HG02610 (cell line): Measurements from ENCODE around the gene KCNJ3.

Experiments used
- ATAC-seq: cut with Tn5 transposase; IDR thresholded peaks from one replicate; pipeline ENCODE4 v1.9.1; 2021; ENCODE audit warnings: mild to moderate bottlenecking, moderate library complexity; ENCODE audit not compliant: unreplicated experiment

Gene KCNJ3

DNA sequence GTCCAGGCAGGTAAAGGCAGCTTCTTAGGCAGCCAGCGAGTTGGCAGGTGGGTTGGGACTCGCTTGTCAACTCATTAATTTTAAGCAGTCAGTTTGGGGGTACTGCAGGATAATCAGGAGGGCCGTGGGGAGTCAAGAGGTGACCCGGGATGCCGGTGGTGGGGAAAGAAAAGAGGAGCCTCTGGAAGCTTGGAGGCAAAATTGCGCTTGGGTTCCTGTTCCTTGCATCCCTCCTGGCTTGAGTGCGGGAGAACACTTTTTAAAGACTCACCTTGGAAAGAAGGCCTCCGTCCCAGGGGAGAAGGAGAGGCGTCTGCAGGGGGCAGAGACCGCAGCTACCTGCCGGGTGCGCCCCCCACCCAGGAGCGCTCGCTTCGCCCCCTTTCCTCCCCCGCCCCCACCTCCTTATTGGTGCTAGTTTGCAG, at the start of gene KCNJ3:
KCNJ3 (plus strand) TSS at position 400 of the 425 bp plus-strand sequence. CDS start 81 bp downstream, outside the sequence.
- no peak for ATAC-seq

DNA sequence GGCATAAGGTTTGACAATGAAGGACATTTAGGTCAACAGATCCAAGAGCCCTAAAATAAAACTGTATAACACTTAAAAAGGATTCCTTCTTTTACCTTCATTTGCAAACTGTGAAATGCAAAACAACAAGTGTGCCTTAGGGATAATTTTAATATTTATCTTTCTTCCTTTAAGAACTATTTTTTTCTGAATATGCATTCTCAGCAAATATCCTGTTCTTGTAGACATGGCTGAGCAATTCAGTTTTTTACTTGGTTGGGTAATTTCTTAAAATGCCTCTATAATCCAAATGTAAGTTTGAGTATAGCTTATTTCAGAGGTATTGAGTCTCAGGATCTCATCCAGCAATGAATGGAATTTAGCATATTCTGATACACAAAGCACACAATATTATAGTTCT, 43.0 kb upstream of the KCNJ3 start:
- ATAC-seq, result no peak

DNA sequence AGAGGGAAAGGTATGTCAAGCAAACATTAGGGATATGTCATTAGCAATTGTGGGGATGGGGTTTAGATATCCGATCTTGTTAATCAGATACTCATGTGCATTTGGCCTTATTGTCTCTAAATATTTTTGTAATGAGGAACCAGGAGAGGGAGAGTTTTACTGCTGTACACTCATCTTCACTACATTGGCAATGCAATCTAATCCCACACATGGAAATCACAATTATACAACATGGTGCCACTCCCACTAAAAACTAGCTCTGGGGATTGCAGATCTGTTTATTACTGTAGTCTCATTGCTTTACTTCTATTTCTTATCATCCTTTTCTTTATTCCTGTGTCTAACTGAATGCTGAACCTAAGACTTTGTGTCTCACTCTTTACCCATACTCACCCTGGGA, 39.6 kb upstream of the KCNJ3 start:
- ATAC-seq, result no peak

- ATAC-seq, result no peak
These were observed 34.2 kb upstream of the KCNJ3 start for GRCh38 chr2:154664248-154664647.

GRCh38 chr2:154670083-154670482, 28.4 kb upstream of the KCNJ3 start:
- no peak for ATAC-seq

GRCh38 chr2:154673694-154674093, 24.8 kb upstream of the KCNJ3 start:
- ATAC-seq, result no peak

GRCh38 chr2:154677401-154677800, 21.1 kb upstream of the KCNJ3 start:
- ATAC-seq, result no peak

DNA sequence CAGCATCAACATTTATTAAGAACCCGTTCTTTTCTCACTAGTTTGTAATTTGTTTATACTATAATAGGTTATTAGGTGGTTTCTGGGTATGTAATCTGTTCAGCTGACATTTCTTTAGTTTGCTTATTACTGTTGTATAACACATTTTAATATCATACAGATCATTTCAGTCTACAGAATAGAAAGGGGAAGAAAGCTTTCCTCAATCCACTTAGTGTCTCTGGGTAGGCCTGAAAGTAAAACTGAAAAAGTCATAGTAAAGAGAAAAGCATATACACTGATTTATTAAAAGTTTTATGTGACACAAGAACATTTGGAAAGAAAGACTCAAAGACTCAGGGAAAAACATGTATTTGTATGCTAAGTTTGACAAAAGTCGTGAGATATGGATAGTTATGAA, 16.8 kb upstream of the KCNJ3 start:
- ATAC-seq, result no peak

DNA sequence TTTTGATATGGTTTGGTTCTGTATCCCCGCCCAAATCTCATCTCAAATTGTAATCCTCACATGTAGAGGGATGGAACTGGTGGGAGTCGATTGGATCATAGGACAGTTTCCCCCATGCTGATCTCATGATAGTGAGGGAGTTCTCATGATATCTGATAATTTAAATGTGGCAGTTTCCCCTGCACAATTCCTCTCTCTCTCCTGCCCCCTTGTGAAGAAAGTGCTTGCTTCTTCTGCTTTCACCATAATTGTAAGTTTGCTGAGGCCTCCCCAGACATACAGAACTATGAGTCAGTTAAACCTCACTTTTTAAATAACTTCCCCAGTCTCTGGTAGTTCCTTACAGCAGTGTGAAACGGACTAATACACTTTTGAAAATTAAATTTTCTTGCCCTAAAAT, 12.3 kb upstream of the KCNJ3 start:
- ATAC-seq, result no peak

DNA sequence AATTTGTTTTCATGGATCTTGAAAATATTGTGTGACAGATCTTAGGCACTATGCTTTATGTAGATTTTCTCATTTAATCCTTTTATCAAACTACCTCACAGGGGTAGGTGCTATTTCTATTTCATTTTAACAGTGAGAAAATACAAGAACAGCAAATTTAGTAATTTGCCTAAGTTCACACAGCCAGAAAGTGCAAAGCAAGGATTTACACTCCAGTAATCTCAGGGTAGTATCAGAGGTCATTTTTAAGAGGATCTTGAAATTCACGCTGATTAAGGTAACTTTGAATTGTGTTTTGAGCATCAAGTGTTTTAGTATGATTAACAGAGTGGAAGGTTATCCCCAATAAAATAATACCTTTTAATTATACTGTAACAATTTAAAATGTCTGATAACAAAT, 10.1 kb upstream of the KCNJ3 start:
- no peak for ATAC-seq

DNA sequence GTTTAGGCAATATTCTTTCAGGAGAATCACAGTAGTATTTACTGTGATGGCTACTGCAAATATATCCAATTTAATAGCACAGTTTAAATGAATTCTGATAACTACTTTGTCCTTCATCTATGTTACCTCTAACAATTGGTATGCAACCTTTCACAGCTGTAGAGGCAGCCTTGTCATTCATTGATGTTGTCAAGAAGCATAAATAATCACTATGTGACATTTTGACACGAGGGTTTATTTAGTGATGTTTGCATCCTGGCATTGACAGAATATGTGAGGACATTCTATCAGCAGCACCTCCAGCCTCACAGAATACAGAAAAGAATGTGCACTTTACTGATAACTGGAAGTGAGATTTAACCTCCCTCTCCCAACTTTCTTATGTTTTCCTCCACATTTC, 9.3 kb upstream of the KCNJ3 start:
- no peak for ATAC-seq

- no peak for ATAC-seq
These were observed 5.6 kb upstream of the KCNJ3 start for GRCh38 chr2:154692927-154693326.

DNA sequence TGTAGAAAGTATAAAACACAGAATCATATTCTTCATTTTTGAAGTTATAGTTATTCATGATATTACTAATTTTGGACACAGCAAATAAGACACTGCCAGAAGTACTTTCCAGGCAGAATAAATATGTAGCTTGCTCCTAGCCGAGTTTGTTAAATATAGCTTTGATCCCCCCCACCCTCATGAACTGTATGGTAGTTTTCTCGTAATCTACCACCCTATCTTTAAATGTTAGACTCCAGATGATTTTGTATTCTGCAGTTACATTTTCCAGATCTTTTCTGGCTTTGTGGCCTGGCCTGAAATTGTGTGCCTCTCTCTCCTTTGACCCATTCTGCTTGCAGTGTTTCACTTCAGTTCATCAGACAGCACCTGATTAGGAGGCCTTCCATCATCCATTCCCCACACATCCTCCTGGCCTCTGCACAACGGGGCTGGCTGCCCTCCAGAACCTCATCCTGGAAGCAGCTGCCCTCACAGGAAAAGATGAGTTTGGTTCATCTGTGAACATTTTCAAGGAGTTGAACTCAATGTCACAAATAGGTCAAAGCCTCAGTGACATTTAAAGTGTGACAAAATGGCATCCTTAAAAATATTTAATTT, 4.7 kb upstream of the KCNJ3 start:
- ATAC-seq, result no peak

GRCh38 chr2:154694881-154695280, 3.6 kb upstream of the KCNJ3 start:
- ATAC-seq, result no peak

DNA sequence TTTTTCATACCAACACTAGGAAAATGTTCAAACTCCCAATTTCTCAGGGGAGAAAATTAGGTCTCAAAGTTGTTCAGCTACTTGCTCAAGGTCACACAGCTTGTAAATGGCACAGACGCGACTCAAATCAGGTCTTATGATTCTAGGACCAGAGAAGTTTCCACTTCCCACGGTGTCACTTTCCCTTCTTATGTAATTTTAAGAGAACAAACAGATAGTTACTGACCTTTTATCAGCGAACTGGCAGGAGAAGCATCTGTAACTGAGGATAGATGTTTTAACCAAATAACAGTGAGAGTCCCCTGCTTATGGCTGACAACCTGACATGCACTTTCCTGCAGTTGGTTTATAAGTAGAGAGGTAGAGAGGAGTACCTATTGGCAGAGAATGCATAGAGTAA, 2.1 kb upstream of the KCNJ3 start:
- no peak for ATAC-seq

- ATAC-seq, result no peak
These were observed 1.6 kb upstream of the KCNJ3 start for GRCh38 chr2:154696810-154697417.

- ATAC-seq, result no peak
These were observed 860 bp upstream of the KCNJ3 start for GRCh38 chr2:154697418-154698252.

DNA sequence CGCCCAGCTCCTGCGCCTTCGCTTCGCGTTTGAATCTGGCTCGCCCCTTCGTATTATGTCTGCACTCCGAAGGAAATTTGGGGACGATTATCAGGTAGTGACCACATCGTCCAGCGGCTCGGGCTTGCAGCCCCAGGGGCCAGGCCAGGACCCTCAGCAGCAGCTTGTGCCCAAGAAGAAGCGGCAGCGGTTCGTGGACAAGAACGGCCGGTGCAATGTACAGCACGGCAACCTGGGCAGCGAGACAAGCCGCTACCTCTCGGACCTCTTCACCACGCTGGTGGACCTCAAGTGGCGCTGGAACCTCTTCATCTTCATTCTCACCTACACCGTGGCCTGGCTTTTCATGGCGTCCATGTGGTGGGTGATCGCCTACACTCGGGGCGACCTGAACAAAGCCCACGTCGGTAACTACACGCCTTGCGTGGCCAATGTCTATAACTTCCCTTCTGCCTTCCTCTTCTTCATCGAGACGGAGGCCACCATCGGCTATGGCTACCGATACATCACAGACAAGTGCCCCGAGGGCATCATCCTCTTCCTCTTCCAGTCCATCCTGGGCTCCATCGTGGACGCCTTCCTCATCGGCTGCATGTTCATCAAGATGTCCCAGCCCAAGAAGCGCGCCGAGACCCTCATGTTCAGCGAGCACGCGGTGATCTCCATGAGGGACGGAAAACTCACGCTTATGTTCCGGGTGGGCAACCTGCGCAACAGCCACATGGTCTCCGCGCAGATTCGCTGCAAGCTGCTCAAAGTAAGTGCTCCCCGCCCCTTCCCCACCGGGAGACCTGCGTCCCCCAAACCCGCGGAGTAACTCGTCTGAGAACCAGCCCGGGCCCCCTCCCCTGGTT, 453 bp downstream of the KCNJ3 start:
- no peak for ATAC-seq

GRCh38 chr2:154699575-154699930, 1.1 kb downstream of the KCNJ3 start:
- ATAC-seq, result no peak

GRCh38 chr2:154700136-154700535, 1.6 kb downstream of the KCNJ3 start:
- no peak for ATAC-seq

- ATAC-seq, result no peak
These were observed 6.5 kb downstream of the KCNJ3 start for GRCh38 chr2:154704991-154705390.
